GM21528 (cell line): ENCODE measurements around the gene HEATR5B.
A peak's percentile ranks its signal among the peaks of the same experiment; 100 is the strongest.

Source experiments
- ATAC-seq: cut with Tn5 transposase; IDR thresholded peaks from one replicate; pipeline ENCODE4 v1.9.1; 2021; ENCODE audit warnings: mild to moderate bottlenecking, moderate library complexity; ENCODE audit not compliant: unreplicated experiment, low FRiP score

The HEATR5B gene

GRCh38 chr2:37083873-37084794 is at the start of gene HEATR5B, which contains the start of gene GPATCH11:
Gene HEATR5B, minus strand, starts transcription at chr2:37084372. Its CDS starts 958 bp downstream, at chr2:37083414.
Gene GPATCH11, plus strand, starts transcription at chr2:37084518. Its CDS starts 3,864 bp downstream, at chr2:37088382.
- peak; percentile 84 for ATAC-seq

- ATAC-seq: no peak
Measured at GRCh38 chr2:37132914-37133313, 48.7 kb upstream of the HEATR5B start.

DNA sequence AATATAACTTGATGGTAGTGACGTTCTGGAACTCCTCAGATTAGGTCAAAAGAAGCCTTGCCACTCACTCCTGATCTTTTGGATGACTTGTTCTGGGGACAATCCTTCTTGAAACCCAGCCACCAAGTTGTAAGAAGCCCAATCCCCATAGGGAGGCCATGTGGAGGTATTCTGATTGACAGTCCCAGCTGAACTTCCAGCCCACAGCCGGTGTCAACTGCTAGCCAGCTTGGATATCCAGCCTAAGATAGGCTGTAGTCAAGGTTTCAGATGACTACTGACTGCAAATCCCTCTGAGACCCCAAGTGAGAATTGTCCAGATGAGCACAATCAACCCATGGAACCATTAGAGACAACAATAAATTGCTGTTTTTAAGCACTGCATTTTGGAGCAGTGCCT is 41.2 kb upstream of the HEATR5B start:
- ATAC-seq: no peak

GRCh38 chr2:37119157-37119556 is 35.0 kb upstream of the HEATR5B start:
- no peak for ATAC-seq

- ATAC-seq: no peak
Measured at GRCh38 chr2:37117566-37117965, 33.4 kb upstream of the HEATR5B start.

- ATAC-seq: no peak
Measured at GRCh38 chr2:37111958-37112357, 27.8 kb upstream of the HEATR5B start.

DNA sequence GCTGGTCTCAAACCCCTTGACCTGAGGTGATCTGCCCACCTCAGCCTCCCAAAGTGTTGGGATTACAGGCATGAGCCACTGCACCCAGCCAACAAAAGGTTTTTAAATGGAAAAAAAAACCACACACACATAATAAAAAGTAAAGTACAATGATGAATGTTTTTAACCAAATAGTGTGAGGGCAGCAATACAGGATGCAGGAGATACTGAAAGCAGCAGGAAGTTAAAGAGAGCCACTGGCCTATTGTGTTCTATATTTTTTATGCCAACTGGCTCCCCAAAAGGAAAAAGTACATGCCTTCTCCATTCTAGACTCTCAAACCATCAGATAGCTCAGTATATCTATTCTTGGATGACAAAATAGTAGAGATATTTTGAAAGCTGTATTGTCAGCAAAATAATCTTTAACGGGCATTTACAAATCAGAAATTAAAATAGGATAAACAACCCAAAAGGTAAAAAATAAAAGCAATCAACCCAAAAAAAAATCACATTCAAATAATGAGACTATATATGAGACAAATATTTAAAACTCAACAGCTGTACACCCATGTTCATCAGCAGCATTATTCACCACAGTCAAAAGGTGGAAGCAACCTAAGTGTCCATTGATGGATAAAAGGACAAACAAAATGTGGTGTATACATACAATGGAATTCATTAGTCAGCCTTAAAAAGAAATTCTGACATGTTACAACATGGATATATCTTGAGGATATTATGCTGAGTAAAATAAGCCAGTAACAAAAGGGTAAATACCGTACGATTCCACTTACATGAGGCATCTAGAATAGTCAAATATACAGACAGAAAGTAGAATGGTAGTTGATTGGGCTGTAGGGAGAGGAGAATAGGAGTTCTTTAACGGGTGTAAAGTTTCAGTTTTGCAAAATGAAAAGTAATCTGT is 26.4 kb upstream of the HEATR5B start:
- no peak for ATAC-seq

DNA sequence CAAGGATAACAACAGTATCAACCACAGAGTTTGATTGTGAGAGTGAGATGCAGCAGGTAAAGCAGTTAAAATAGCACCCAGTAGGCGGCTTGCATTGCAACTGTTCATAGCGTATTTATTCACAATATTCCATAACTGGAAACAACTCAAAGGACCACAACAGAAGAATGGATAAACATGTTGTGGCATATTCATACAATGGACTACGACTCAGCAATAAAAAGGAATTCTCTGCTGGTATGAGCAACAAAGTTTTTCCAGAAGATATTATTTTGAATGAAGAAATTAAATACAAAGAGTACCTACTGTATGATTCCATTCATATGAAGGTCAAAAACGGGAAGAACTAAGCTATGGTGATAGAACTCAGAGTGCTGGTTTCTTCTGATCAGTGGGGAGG is 25.4 kb upstream of the HEATR5B start:
- ATAC-seq: no peak

- no peak for ATAC-seq
Measured at GRCh38 chr2:37105150-37105549, 21.0 kb upstream of the HEATR5B start.

- ATAC-seq: no peak
Measured at GRCh38 chr2:37104178-37104577, 20.0 kb upstream of the HEATR5B start.

GRCh38 chr2:37102588-37102987 is 18.4 kb upstream of the HEATR5B start:
- ATAC-seq: no peak

DNA sequence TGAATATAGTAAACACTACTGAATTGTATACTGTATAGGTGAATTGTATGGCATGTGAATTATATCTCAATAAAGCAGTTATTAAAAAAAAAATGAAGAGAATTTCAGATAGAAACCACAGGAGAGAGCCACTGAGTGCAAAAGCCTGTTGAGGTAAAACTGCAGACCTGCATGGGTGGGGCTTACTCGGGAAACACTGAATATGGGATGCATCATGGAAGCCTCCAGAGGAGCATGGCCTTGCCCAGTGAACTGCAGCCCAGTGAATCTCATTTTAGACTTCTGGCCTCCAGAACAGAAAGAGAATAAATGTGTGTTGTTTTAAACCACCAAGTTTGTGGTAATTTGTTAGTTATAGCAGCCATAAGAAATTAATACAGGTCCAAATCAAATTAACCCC is 15.9 kb upstream of the HEATR5B start:
- no peak for ATAC-seq

DNA sequence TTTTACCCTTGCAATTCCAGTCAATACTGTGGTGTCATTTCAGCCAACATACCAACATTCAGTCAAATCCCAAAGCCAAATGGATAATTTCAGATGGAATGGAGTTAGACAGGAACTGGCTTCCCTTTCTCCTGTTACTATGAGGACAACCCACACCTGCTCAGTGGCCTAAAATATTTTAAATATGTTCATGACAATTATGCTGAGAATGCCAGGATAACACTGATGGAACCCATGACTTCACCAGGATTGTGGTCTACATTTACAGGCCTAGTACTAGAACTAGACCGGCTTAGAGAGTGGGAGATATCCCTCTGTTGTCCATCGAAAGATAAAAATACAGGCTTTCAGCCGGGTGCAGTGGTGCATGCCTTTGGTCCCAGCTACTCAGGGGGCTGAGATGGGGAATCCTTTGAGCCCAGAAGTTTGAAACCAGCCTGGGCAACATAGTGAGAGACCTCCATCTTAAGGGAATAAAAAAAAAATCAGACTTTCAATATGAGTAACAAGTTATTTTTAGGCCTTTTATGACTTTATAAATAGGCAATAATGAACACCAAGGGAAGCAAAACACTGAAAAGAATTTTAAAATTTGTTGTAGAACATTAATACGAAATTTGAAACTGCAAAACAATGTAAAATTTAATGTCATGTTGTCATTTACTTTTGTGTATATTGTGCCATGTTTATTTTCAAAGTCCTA is 14.4 kb upstream of the HEATR5B start:
- ATAC-seq: no peak

DNA sequence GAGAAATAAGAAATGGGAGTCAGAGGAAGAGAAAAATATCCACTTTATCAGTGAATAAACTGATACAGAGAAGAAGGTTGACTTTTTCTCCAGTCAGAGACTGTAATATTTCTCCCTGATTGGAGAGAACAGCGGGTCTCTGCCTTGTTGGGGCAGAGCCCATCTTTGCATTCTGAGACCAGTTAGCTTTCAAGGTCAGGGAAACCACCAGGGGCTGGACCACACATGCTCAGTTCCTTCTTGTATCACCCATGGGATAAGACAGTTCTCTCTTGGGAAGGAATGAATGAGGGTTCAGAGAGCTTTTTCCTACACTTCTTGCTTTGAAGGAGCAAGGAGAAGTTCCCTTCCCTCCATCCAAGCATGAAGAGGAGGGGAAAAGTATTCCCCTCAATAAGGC is 12.4 kb upstream of the HEATR5B start:
- ATAC-seq: no peak

- peak; percentile 45 for ATAC-seq
Measured at GRCh38 chr2:37091873-37092272, 7.7 kb upstream of the HEATR5B start.

- ATAC-seq: peak; percentile 83
Measured at GRCh38 chr2:37090019-37090477, 5.9 kb upstream of the HEATR5B start.

- no peak for ATAC-seq
Measured at GRCh38 chr2:37085731-37086147, 1.6 kb upstream of the HEATR5B start.

GRCh38 chr2:37084797-37085196 is 625 bp upstream of the HEATR5B start:
- no peak for ATAC-seq

GRCh38 chr2:37080689-37081088 is 3.5 kb downstream of the HEATR5B start:
- no peak for ATAC-seq

- no peak for ATAC-seq
Measured at GRCh38 chr2:37080266-37080665, 3.9 kb downstream of the HEATR5B start.
